Activated T-helper 1 cell treated with anti-CD3 and anti-CD28 coated beads, Interleukin-12 subunit alpha, Interleukin-12 subunit beta, Interleukin-2, Interleukin-4 antibody, amounts not matched to agents 30 ng/mL and 10 ng/mL and 1 ng/mL, durations not matched to agents 14 hours and 24 hours and 36 hours (primary cell): ENCODE results near the gene CPEB1. TPM values are rescaled to one million over a fixed set of nuclear protein-coding genes. Genes with fewer than 3 reads are reported as not detected.
"Not testable (repeated sequence)": the region's sequence is repeated elsewhere in the genome, so short reads cannot be mapped to it uniquely, and the experiment has no call there.

Experiments used
- DNase-seq: peaks from one replicate; pipeline ENCODE4 v3.0.0; 2021; ENCODE audit warnings: low spot score
- H3K27ac Mint-ChIP-seq: one replicate; pipeline ENCODE4 v1.8.0; 2021; ENCODE audit warnings: mild to moderate bottlenecking, mixed read lengths
- H3K27me3 Mint-ChIP-seq: one replicate; pipeline ENCODE4 v1.8.0; 2022; ENCODE audit warnings: mild to moderate bottlenecking, moderate library complexity, mixed read lengths; ENCODE audit not compliant: insufficient read depth
- H3K36me3 Mint-ChIP-seq: one replicate; pipeline ENCODE4 v1.8.0; 2021; ENCODE audit warnings: low read depth, mixed read lengths
- H3K4me1 Mint-ChIP-seq: one replicate; pipeline ENCODE4 v1.8.0; 2021; ENCODE audit warnings: low read depth, mixed read lengths
- H3K4me3 Mint-ChIP-seq: one replicate; pipeline ENCODE4 v1.8.0; 2021; ENCODE audit warnings: mild to moderate bottlenecking, moderate library complexity, mixed read lengths
- H3K9me3 Mint-ChIP-seq: one replicate; pipeline ENCODE4 v1.8.0; 2021; ENCODE audit warnings: mixed read lengths
- intact Hi-C: fragments of 100-400 bp; cut with micrococcal nuclease; formaldehyde crosslinking; loops from one replicate; pipeline ENCODE4 v1.15.1; 2024
- total RNA-seq: library from RNA; stranded (reverse); gene quantifications from 2 replicates; pipeline ENCODE4 v1.2.3, GENCODE V29; 2022

Gene CPEB1
- total RNA-seq, 1 donor from 2014 or later: not detected

DNA sequence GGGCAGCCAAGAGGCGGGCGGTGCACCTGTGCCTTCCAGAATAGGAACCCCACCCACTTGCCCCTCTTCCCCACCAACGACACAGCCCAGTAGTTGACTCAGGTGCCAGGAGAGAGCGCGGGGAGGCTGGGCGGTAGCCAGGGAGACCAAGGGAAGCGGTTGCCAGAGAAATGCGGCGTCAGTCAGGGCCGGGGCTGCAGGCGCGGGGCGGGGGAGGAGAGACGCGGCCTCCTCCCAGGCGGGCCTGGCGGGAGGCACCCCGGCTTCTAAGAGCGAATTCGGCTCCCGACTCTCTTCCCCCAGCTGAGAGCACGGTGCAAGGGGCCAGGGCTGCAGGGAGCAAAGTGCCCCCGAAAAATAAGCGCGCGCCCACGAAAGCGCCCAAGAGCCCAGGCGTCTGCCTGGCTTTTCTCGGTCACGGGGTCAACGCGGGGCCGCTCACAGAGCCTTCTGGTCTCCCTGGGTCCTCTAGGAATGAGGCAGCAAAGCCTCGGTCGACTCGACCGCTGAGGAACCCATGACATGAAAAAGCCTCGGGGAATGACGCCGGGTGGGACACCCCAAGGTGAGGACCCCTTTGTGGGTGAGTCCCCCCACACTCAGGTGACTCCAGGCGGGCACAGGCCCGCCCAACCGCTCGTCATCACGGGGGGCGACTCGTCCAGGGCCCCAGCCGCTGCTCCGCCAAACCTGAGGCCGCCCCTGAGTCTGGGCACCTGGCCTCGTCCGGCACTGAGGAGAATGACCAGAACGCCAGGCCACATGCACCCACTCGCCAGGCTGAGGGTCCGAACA lies 716 bp downstream of the CPEB1 start:
- Mint-ChIP-seq H3K4me3 (peak overlapping the region; percentile 70), H3K36me3 (no peaks in the 10 kb centered on the region)
- DNase-seq: no peak

GRCh38 chr15:82644967-82645852 lies 2.0 kb downstream of the CPEB1 start:
- H3K4me3 Mint-ChIP-seq, DNase-seq, H3K4me1 Mint-ChIP-seq, intact Hi-C loops, H3K27ac Mint-ChIP-seq, H3K36me3 Mint-ChIP-seq, H3K9me3 Mint-ChIP-seq: not testable (repeated sequence)
- H3K27me3 Mint-ChIP-seq: peaks cover 48% of the 10 kb centered on the region

More for the DNA sequence above, 716 bp downstream of the CPEB1 start:
- no peaks in the 10 kb centered on the region for H3K9me3 Mint-ChIP-seq
- H3K27ac Mint-ChIP-seq: no peak overlapping the region
- intact Hi-C loops: no loop called here
- peaks cover 39% of the 10 kb centered on the region for H3K27me3 Mint-ChIP-seq
- H3K4me1 Mint-ChIP-seq: no peaks in the 10 kb centered on the region

DNA sequence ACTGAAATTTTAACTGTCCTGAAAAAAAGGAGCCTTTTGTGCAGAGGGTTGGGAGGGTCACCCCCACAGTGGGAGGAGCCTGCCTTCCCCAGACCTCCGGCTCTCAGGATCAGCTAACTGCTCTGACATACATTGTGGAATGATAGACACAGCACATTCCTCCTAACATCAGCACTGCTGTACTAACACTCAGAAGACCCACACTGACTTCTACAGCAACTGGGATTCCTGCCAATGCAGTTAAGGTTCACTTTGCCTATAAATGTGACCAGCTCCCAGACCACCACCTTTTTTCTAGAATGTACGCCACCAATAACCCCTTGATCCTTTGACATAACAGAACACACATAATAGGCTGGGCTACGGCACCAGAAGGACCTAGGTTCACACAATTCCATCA lies 3.2 kb downstream of the CPEB1 start:
- no peak overlapping the region for H3K27ac Mint-ChIP-seq
- no peaks in the 10 kb centered on the region for H3K36me3 Mint-ChIP-seq
- no peaks in the 10 kb centered on the region for H3K4me1 Mint-ChIP-seq
- no peak for DNase-seq
- no peak overlapping the region for H3K4me3 Mint-ChIP-seq
- no peaks in the 10 kb centered on the region for H3K9me3 Mint-ChIP-seq
- intact Hi-C loops: no loop called here
- H3K27me3 Mint-ChIP-seq: peaks cover 50% of the 10 kb centered on the region

GRCh38 chr15:82642656-82643055 lies 4.5 kb downstream of the CPEB1 start:
- no peak for DNase-seq
- Mint-ChIP-seq H3K4me1 (no peaks in the 10 kb centered on the region), H3K27me3 (peaks cover 45% of the 10 kb centered on the region), H3K36me3 (no peaks in the 10 kb centered on the region), H3K27ac (no peak overlapping the region), H3K4me3 (no peak overlapping the region), H3K9me3 (no peaks in the 10 kb centered on the region)
- intact Hi-C loops: no loop called here

DNA sequence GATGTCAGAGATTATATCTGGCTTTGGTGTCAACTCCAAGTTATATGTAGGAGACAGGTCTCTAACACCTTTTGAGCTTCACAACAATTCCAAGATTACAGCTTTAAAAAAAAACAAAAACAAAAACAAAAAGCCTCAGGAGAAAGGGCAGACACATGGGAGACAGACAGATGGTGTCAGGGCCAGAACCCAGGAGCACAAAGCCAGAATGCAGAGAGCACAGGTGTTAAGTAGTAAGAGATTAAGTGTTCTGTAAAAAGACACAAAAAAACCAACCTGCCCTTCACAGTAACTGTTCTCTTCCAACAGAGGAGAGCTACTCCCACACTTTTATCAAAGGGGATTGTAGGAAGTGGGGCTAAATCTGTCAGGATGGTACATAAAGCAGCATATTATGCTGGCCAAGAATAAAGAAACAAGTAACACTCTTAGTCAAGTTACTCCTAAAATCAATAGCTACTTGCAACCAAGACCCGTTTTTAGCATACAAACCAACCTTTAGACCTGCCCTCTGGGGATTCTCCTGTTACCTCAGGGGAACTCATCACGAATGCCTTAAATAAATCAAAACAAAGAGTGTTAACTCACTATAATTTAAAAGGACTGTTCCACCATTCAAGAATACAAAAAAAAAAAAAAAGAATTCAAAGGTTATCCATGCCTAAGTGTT lies 5.9 kb downstream of the CPEB1 start:
- Mint-ChIP-seq H3K9me3 (no peaks in the 10 kb centered on the region), H3K27ac (no peak overlapping the region), H3K4me3 (no peak overlapping the region), H3K36me3 (no peaks in the 10 kb centered on the region), H3K4me1 (no peaks in the 10 kb centered on the region), H3K27me3 (peaks cover 50% of the 10 kb centered on the region)
- no peak for DNase-seq
- intact Hi-C loops: no loop called here

- no peaks in the 10 kb centered on the region for H3K9me3 Mint-ChIP-seq
- intact Hi-C loops: no loop called here
- H3K36me3 Mint-ChIP-seq: no peaks in the 10 kb centered on the region
- no peaks in the 10 kb centered on the region for H3K4me1 Mint-ChIP-seq
- no peak for DNase-seq
- no peak overlapping the region for H3K4me3 Mint-ChIP-seq
- peaks cover 50% of the 10 kb centered on the region for H3K27me3 Mint-ChIP-seq
- H3K27ac Mint-ChIP-seq: no peak overlapping the region
These were observed 6.5 kb downstream of the CPEB1 start for GRCh38 chr15:82640672-82641071.

DNA sequence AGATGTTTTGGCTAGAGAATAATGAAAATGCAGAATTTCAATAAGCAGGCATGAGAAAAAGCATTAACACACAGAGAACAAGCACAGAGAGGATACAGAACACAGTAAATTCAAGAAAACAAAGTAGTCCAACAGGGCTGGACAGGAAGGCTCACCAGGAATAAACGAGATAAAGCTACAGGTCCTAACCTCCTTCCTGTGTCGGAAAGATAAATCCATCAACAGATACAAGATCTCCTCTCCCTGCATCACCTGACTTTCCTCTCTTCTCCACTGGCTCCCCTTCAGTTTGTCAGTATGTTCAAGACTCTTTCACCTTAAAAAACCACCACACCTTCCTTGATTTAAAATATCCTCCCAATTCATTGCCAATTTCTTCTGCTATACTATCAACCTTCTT lies 11.4 kb downstream of the CPEB1 start:
- no peak for DNase-seq
- Mint-ChIP-seq H3K4me1 (no peaks in the 10 kb centered on the region), H3K27me3 (peaks cover 31% of the 10 kb centered on the region), H3K27ac (no peak overlapping the region), H3K36me3 (no peaks in the 10 kb centered on the region), H3K4me3 (no peak overlapping the region), H3K9me3 (no peaks in the 10 kb centered on the region)
- intact Hi-C loops: no loop called here

- Mint-ChIP-seq H3K27me3 (peaks cover 4% of the 10 kb centered on the region), H3K27ac (no peak overlapping the region), H3K36me3 (no peaks in the 10 kb centered on the region), H3K4me1 (no peaks in the 10 kb centered on the region), H3K4me3 (no peak overlapping the region), H3K9me3 (no peaks in the 10 kb centered on the region)
- intact Hi-C loops: no loop called here
- DNase-seq: no peak
These were observed 17.1 kb downstream of the CPEB1 start for GRCh38 chr15:82630033-82630432.

GRCh38 chr15:82625136-82625535 lies 22.0 kb downstream of the CPEB1 start:
- Mint-ChIP-seq H3K4me1 (no peaks in the 10 kb centered on the region), H3K9me3 (no peaks in the 10 kb centered on the region), H3K4me3 (no peak overlapping the region), H3K27me3 (peaks cover 4% of the 10 kb centered on the region), H3K27ac (no peak overlapping the region), H3K36me3 (no peaks in the 10 kb centered on the region)
- intact Hi-C loops: no loop called here
- DNase-seq: no peak

DNA sequence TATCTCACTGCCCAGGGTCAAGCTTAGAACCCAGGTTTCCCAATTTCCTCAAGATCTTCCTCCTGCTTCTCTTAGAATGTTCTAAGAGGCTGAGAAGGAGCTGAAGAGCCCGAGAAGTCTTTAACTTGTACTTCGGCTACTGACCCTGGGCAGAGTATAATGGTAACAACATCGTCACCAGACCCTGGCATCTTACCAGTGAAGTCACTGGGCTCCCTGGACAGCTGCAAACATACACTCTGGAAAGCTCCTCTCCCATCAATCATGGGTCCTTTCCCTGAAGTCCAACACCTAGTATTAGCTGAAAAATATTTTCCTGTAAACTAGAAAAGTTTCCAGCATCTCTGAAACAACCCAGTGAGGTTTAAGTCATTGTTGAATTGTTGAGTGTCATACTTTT lies 22.7 kb downstream of the CPEB1 start:
- DNase-seq: no peak
- intact Hi-C loops: no loop called here
- Mint-ChIP-seq H3K27ac (no peak overlapping the region), H3K27me3 (peaks cover 2% of the 10 kb centered on the region), H3K4me3 (no peak overlapping the region), H3K4me1 (no peaks in the 10 kb centered on the region), H3K9me3 (no peaks in the 10 kb centered on the region), H3K36me3 (no peaks in the 10 kb centered on the region)

- Mint-ChIP-seq H3K4me3 (no peak overlapping the region), H3K4me1 (no peaks in the 10 kb centered on the region), H3K9me3 (no peaks in the 10 kb centered on the region), H3K36me3 (no peaks in the 10 kb centered on the region), H3K27ac (no peak overlapping the region), H3K27me3 (no peaks in the 10 kb centered on the region)
- intact Hi-C loops: no loop called here
- no peak for DNase-seq
These were observed 23.2 kb downstream of the CPEB1 start for GRCh38 chr15:82624008-82624407.

DNA sequence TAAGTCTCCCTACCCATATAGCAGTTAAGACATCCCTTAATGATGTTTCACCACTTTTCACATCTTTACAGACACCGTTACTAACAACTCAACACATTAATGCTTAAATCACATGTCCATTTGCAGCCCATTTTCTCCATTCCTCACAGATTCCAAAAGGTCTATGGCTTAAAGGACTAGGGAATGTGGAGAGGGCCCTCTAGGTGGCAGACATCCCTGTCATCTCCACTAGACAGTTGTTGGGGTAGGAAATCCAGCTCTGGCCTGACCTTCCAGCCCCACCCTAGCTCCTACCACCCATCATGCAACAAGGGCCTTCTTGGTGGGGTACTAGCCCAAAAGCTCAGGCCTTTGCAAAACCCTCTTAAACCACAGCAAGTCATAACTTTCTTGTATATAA lies 25.2 kb downstream of the CPEB1 start:
- DNase-seq: no peak
- H3K27ac Mint-ChIP-seq: no peak overlapping the region
- no peaks in the 10 kb centered on the region for H3K4me1 Mint-ChIP-seq
- intact Hi-C loops: no loop called here
- no peak overlapping the region for H3K4me3 Mint-ChIP-seq
- H3K27me3 Mint-ChIP-seq: no peaks in the 10 kb centered on the region
- H3K9me3 Mint-ChIP-seq: no peaks in the 10 kb centered on the region
- no peaks in the 10 kb centered on the region for H3K36me3 Mint-ChIP-seq

DNA sequence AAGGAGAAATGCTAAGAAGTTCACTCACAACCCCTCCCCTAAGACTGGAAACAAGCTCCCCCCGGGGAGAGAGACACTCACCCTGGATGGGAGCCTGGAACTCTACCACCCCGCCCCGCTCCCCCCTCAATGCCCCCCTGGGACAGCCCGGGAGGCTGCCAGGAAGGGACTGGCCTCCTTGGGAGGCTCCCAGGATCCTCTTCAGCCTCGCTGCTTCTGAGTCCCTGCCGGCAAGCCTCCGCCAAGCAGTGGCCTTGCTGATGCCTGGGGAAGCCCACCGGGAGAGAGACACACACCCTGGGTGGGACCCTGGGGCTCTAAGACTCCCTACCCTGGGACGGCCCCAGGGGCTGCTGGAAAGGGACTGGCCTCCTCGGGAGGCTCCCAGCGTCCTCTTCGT lies 33.4 kb downstream of the CPEB1 start:
- DNase-seq: no peak
- H3K4me1 Mint-ChIP-seq: no peaks in the 10 kb centered on the region
- H3K27ac Mint-ChIP-seq: no peak overlapping the region
- H3K27me3 Mint-ChIP-seq: peaks cover 6% of the 10 kb centered on the region
- H3K36me3 Mint-ChIP-seq: no peaks in the 10 kb centered on the region
- no peaks in the 10 kb centered on the region for H3K9me3 Mint-ChIP-seq
- H3K4me3 Mint-ChIP-seq: no peak overlapping the region
- intact Hi-C loops: no loop called here
